ENCODE results near the gene CRIP2.

DNA sequence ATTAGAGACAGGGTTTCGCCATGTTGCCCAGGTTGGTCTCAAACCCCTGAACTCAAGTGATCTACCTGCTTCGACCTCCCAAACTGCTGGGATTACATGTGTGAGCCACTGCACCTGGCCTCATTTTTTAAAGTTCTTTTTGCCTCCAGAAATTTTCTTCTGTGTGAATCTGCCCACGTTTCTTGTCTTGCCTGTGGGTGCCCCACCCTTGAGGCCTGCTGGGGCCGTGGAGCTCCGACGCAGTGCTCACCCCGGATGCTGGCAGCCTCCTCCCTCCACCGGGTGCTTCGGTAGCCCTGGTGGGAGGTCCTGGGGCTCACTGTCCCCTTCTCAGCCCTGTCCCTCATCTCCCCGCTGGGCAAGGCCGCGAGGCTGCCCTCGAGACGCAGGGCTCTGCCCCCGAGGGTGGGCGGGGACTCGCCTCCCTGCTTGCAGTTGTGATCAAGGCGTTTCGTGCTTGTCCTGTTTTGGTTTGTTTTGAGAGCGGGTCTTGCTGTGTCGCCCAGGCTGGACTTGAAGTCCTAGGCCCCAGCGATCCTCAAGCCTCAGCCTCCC, 19.5 kb upstream of the CRIP2 start:
- TF ChIP-seq ELF4 (IDR thresholded peaks at IDR 0.05): no peak
- no peak for TF ChIP-seq SUZ12 (IDR thresholded peaks at IDR 0.05)
- no peak for TF ChIP-seq BHLHE40 (IDR thresholded peaks at IDR 0.05; ENCODE audit: borderline replicate concordance)
- no peak for TF ChIP-seq NFRKB (IDR thresholded peaks at IDR 0.05)
- TF ChIP-seq SP1 (IDR thresholded peaks at IDR 0.05): no peak
- TF ChIP-seq ZNF384 (IDR thresholded peaks at IDR 0.05): no peak
- TF ChIP-seq FOXK2 (IDR thresholded peaks at IDR 0.05): no peak
- TF ChIP-seq, protein P1, sequence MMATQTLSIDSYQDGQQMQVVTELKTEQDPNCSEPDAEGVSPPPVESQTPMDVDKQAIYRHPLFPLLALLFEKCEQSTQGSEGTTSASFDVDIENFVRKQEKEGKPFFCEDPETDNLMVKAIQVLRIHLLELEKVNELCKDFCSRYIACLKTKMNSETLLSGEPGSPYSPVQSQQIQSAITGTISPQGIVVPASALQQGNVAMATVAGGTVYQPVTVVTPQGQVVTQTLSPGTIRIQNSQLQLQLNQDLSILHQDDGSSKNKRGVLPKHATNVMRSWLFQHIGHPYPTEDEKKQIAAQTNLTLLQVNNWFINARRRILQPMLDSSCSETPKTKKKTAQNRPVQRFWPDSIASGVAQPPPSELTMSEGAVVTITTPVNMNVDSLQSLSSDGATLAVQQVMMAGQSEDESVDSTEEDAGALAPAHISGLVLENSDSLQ (IDR thresholded peaks at IDR 0.05): no peak
- no peak for TF ChIP-seq ARNT (IDR thresholded peaks at IDR 0.05)

Measured in HEK293T (cell line).